Prostate gland (tissue), 2 donors: ENCODE results near the gene MUSK. TPM values are rescaled to one million over a fixed set of nuclear protein-coding genes. Genes with fewer than 3 reads are reported as not detected.

Experiments used
- DNase-seq: peaks from one replicate; pipeline ENCODE4 v3.0.0-alpha.2; 2019; ENCODE audit warnings: low spot score
- H3K27ac ChIP-seq, 2 donors: fragments of 200-600 bp; sonication (generic); 2 replicates each; pipeline ENCODE4 v1.5.1; 2017 to 2019
- H3K27me3 ChIP-seq: fragments of 200-600 bp; sonication (generic); replicated peaks from 2 replicates; pipeline ENCODE4 v1.5.1; 2019; ENCODE audit not compliant: insufficient read depth
- H3K36me3 ChIP-seq, 2 donors: fragments of 200-600 bp; sonication (generic); 1 replicate in 1 of 2; 2 replicates in 1 of 2; pipeline versions ENCODE4 v1.5.1 to v1.8.1; 2017 to 2019
- H3K4me1 ChIP-seq: fragments of 200-600 bp; sonication (generic); replicated peaks from 2 replicates; pipeline ENCODE4 v1.5.1; 2019
- H3K4me3 ChIP-seq, 2 donors: fragments of 200-600 bp; sonication (generic); 2 replicates each; pipeline ENCODE4 v1.5.1; 2017 to 2019
- H3K9me3 ChIP-seq: fragments of 200-600 bp; sonication (generic); 2 replicates; pipeline ENCODE4 v1.5.1; 2017
- POLR2A ChIP-seq: fragments of 450-650 bp; IDR thresholded peaks from one replicate; pipeline ENCODE4 v1.6.1; 2016; ENCODE audit warnings: antibody characterized with exemption, mild to moderate bottlenecking
- POLR2AphosphoS5 ChIP-seq: sonication (generic); formaldehyde crosslinking; IDR thresholded peaks from one replicate; pipeline ENCODE4 v1.6.1; 2017; ENCODE audit warnings: antibody characterized with exemption
- WGBS: methylation state at CpG from one replicate; pipeline ENCODE4 v1.1.5; 2018; 5-methylcytosine and 5-hydroxymethylcytosine counted together
- intact Hi-C: fragments of 100-400 bp; cut with DNase I; formaldehyde crosslinking; loops from one replicate; pipeline ENCODE4 v1.14.2; 2022
- small RNA-seq, 2 donors: library from RNA; depleted of rRNA; stranded (forward); fragments of <200 nt; gene quantifications; one replicate each; pipeline ENCODE3, GENCODE V24; 2016
- total RNA-seq, 2 donors: library from RNA; depleted of rRNA; stranded (reverse); fragments of >200 nt; gene quantifications; one replicate each; pipeline ENCODE4 v1.1.0, GENCODE V29; 2016
- TF ChIP-seq, protein P1 (sequence below), 4 experiments: fragments of 200-600 bp in 2 of 4; fragments of 450-650 bp in 2 of 4; sonication (generic) in 2 of 4; IDR thresholded peaks; 1 replicate in 3 of 4; 2 replicates in 1 of 4; pipeline ENCODE4 v1.5.1; 2016 to 2019; ENCODE audit warnings: antibody characterized with exemption in 4 of 4, mild to moderate bottlenecking in 2 of 4, moderate library complexity in 2 of 4

MUSK gene
- total RNA-seq, 2 donors from 2014 or later: 0.64 to 7.6 TPM

DNA sequence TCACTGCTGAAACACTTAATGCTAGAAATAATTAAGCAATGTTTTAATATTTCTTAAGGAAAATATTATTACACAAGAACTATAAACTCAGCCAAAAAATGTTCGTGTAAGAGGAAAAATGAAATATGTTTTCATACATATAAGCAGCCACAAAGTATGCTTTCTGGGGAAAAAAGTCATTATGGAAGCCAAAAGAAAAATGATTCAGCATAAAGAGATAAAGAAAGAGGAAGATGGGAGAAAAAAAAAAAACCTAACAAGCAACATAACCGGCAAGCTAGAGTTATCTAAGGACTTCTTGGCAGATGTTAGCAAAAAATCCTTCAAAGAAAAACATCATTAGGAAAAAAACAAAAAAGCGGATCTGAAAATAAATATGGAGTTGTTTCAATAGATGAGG lies 179.1 kb downstream of the MUSK start:
- H3K4me1 ChIP-seq: no peaks in the 10 kb centered on the region
- TF ChIP-seq POLR2A (no peak), POLR2AphosphoS5 (no peak)
- TF ChIP-seq, protein P1, sequence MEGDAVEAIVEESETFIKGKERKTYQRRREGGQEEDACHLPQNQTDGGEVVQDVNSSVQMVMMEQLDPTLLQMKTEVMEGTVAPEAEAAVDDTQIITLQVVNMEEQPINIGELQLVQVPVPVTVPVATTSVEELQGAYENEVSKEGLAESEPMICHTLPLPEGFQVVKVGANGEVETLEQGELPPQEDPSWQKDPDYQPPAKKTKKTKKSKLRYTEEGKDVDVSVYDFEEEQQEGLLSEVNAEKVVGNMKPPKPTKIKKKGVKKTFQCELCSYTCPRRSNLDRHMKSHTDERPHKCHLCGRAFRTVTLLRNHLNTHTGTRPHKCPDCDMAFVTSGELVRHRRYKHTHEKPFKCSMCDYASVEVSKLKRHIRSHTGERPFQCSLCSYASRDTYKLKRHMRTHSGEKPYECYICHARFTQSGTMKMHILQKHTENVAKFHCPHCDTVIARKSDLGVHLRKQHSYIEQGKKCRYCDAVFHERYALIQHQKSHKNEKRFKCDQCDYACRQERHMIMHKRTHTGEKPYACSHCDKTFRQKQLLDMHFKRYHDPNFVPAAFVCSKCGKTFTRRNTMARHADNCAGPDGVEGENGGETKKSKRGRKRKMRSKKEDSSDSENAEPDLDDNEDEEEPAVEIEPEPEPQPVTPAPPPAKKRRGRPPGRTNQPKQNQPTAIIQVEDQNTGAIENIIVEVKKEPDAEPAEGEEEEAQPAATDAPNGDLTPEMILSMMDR (IDR thresholded peaks at IDR 0.05): no peak
- no peak overlapping the region for H3K27ac ChIP-seq
- intact Hi-C loops: no loop called here
- DNase-seq: no peak
- H3K27me3 ChIP-seq: no peaks in the 10 kb centered on the region
- 40% methylated on average over 3 of the region's 3 CpGs for WGBS
- no peaks in the 10 kb centered on the region for H3K9me3 ChIP-seq
- H3K36me3 ChIP-seq: no peaks in the 10 kb centered on the region
- no peak overlapping the region for H3K4me3 ChIP-seq

DNA sequence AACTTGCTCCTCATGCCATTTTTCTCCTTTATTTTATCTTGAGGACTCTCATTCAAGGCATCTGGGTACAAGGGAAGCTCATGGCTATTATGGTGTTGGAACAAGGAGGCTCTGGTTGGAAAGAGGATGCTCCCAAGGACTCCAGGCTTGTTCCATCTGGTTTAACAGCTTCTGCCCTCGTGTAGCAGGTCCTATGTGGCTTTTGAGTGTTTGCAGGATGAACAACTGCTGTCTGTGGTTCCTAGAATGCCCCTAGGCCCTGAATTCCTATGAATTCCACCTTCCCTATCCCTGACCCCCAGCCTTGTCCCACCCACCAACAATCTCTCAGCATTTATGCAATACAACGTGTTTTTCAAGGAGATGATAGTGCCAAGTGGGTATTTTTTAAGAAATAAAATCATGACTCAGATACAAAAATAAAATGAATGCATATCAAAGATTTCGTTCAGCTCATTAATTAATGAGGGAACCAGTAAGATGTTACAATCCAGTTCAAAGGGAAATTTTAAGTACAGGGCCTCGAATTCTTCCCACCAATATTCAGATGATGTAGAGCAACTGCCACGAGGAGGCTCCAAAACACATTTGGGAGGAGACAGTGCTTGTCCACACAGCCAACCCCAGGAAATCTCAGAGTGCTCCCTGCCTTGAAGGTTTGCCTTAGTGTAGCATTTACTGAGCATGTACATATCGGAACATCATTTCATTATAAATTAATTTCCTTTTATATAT lies 182.0 kb downstream of the MUSK start:
- no peak for DNase-seq
- H3K36me3 ChIP-seq: no peaks in the 10 kb centered on the region
- no peaks in the 10 kb centered on the region for H3K4me1 ChIP-seq
- WGBS: 85% methylated on average over 6 of the region's 6 CpGs
- TF ChIP-seq POLR2AphosphoS5 (no peak), POLR2A (no peak)
- TF ChIP-seq, protein P1 (IDR thresholded peaks at IDR 0.05): no peak
- H3K27me3 ChIP-seq: no peaks in the 10 kb centered on the region
- H3K27ac ChIP-seq: no peak overlapping the region
- intact Hi-C loops: no loop called here
- H3K9me3 ChIP-seq: no peaks in the 10 kb centered on the region
- H3K4me3 ChIP-seq: no peak overlapping the region

Small RNAs within 50 kb of the gene (small RNA-seq; reads per million reads assigned to genes)
- 0 reads per million in 2 donors for gene AL513328.1

Other genes with a start within 250 kb of the MUSK start
- gene SVEP1, start 89.0 kb upstream of the MUSK start, total RNA-seq: 1 to 10 TPM; 2.7 to 5.8 TPM